Loucy (cell line): ENCODE measurements around the gene HDC.

Experiments used
- H2AFZ ChIP-seq: fragments of 200-600 bp; sonication (generic); 2 replicates; pipeline ENCODE4 v1.6.0; 2016; ENCODE audit warnings: antibody characterized with exemption, mild to moderate bottlenecking, low read length, moderate library complexity
- H3F3A ChIP-seq: fragments of 200-600 bp; 2 replicates; pipeline ENCODE4 v1.6.0; 2016; ENCODE audit warnings: antibody characterized with exemption, low read depth, mild to moderate bottlenecking
- H3K27me3 ChIP-seq: fragments of 200-600 bp; sonication (generic); 2 replicates; pipeline ENCODE4 v1.6.1; 2014; ENCODE audit warnings: low read length, mild to moderate bottlenecking; ENCODE audit not compliant: insufficient read depth, poor library complexity, severe bottlenecking
- H3K36me3 ChIP-seq: fragments of 200-600 bp; sonication (generic); 2 replicates; pipeline ENCODE4 v1.6.1; 2016; ENCODE audit warnings: low read length; ENCODE audit not compliant: insufficient read depth
- H3K4me1 ChIP-seq: fragments of 200-600 bp; sonication (generic); 2 replicates; pipeline ENCODE4 v1.5.1; 2014; ENCODE audit warnings: low read length, mild to moderate bottlenecking; ENCODE audit not compliant: insufficient read depth, poor library complexity, severe bottlenecking
- H3K4me2 ChIP-seq: fragments of 200-600 bp; sonication (generic); 2 replicates; pipeline ENCODE4 v1.6.0; 2014; ENCODE audit warnings: antibody characterized with exemption, low read length, low read depth, mild to moderate bottlenecking; ENCODE audit not compliant: poor library complexity, severe bottlenecking
- H3K4me3 ChIP-seq: fragments of 200-600 bp; sonication (generic); 2 replicates; pipeline ENCODE4 v1.5.1; 2014; ENCODE audit warnings: low read length, mild to moderate bottlenecking, mixed read lengths; ENCODE audit not compliant: poor library complexity, severe bottlenecking
- H3K79me2 ChIP-seq: fragments of 200-600 bp; sonication (generic); 2 replicates; pipeline ENCODE4 v1.6.1; 2014; ENCODE audit warnings: low read length; ENCODE audit not compliant: insufficient read depth
- H3K9ac ChIP-seq: fragments of 200-600 bp; sonication (generic); 2 replicates; pipeline ENCODE4 v1.6.0; 2014; ENCODE audit warnings: mild to moderate bottlenecking, low read depth, low read length, moderate library complexity; ENCODE audit not compliant: poor library complexity, severe bottlenecking
- H3K9me2 ChIP-seq: fragments of 200-600 bp; sonication (generic); replicated peaks from 2 replicates; pipeline ENCODE4 v1.6.1; 2016; ENCODE audit warnings: low read depth, low read length, mixed read lengths
- H3K9me3 ChIP-seq: fragments of 200-600 bp; sonication (generic); 2 replicates; pipeline ENCODE4 v1.6.1; 2014; ENCODE audit warnings: mild to moderate bottlenecking, antibody characterized with exemption, low read length, low read depth; ENCODE audit not compliant: insufficient read depth
- H4K20me1 ChIP-seq: fragments of 200-600 bp; sonication (generic); 2 replicates; pipeline ENCODE4 v1.6.0; 2014; ENCODE audit warnings: antibody characterized with exemption, low read length, mild to moderate bottlenecking; ENCODE audit not compliant: insufficient read depth, poor library complexity, severe bottlenecking
- CTCF ChIP-seq: fragments of 200-600 bp; sonication (generic); conservative IDR thresholded peaks from 2 replicates; pipeline ENCODE4 v1.5.1; 2014; ENCODE audit warnings: mild to moderate bottlenecking, antibody characterized with exemption, low read length
- EZH2phosphoT487 ChIP-seq: fragments of 200-600 bp; IDR thresholded peaks from 2 replicates; pipeline ENCODE4 v1.6.1; 2018; ENCODE audit warnings: antibody characterized with exemption, mild to moderate bottlenecking, moderate library complexity, borderline replicate concordance

Gene HDC

GRCh38 chr15:50260969-50261496, 4.5 kb downstream of the HDC start:
- Histone ChIP-seq H3K27me3 (no peaks in the 10 kb centered on the region), H4K20me1 (no peaks in the 10 kb centered on the region), H3K4me1 (peaks cover 97% of the 10 kb centered on the region), H3K36me3 (no peaks in the 10 kb centered on the region), H2AFZ (no peak overlapping the region), H3K9me2 (no peaks in the 10 kb centered on the region), H3K9me3 (no peaks in the 10 kb centered on the region), H3K4me2 (peak overlapping the region; percentile 82), H3K4me3 (peak overlapping the region; percentile 62), H3K79me2 (no peaks in the 10 kb centered on the region), H3K9ac (peak overlapping the region; percentile 61), H3F3A (peaks cover 18% of the 10 kb centered on the region)
- TF ChIP-seq EZH2phosphoT487 (no peak), CTCF (no peak)

GRCh38 chr15:50259276-50259675, 6.2 kb downstream of the HDC start:
- TF ChIP-seq CTCF, result no peak
- no peak for TF ChIP-seq EZH2phosphoT487
- H3K9ac ChIP-seq, result peak overlapping the region; percentile 73
- H3K36me3 ChIP-seq, result no peaks in the 10 kb centered on the region
- no peaks in the 10 kb centered on the region for H3K9me2 ChIP-seq
- H3K27me3 ChIP-seq, result no peaks in the 10 kb centered on the region
- no peaks in the 10 kb centered on the region for H3K9me3 ChIP-seq
- H2AFZ ChIP-seq, result no peak overlapping the region; the same call in 1 of the 2 replicates
- peaks cover 18% of the 10 kb centered on the region for H3F3A ChIP-seq
- peak overlapping the region; percentile 62 for H3K4me3 ChIP-seq
- H3K79me2 ChIP-seq, result no peaks in the 10 kb centered on the region
- peak overlapping the region; percentile 82 for H3K4me2 ChIP-seq
- H4K20me1 ChIP-seq, result no peaks in the 10 kb centered on the region
- H3K4me1 ChIP-seq, result peaks cover 83% of the 10 kb centered on the region

GRCh38 chr15:50257924-50258323, 7.6 kb downstream of the HDC start:
- Histone ChIP-seq H4K20me1 (no peaks in the 10 kb centered on the region), H3K27me3 (no peaks in the 10 kb centered on the region), H3K79me2 (no peaks in the 10 kb centered on the region), H3K4me3 (peak overlapping the region; percentile 62), H3K36me3 (no peaks in the 10 kb centered on the region), H3K4me2 (peak overlapping the region; percentile 82), H3K4me1 (peaks cover 77% of the 10 kb centered on the region), H3K9ac (no peak overlapping the region), H3K9me2 (no peaks in the 10 kb centered on the region), H3F3A (peaks cover 18% of the 10 kb centered on the region), H3K9me3 (no peaks in the 10 kb centered on the region), H2AFZ (no peak overlapping the region)
- TF ChIP-seq CTCF (no peak), EZH2phosphoT487 (no peak)
